HCT116 (cell line): ENCODE measurements around the gene SPTBN1. TPM values are rescaled to one million over a fixed set of nuclear protein-coding genes. Genes with fewer than 3 reads are reported as not detected.

ENCODE experiments used
- ATAC-seq: fragments of 200-7000 bp; cut with Tn5 transposase; 2 replicates; pipeline ENCODE4 v1.9.1; 2020; ENCODE audit warnings: mild to moderate bottlenecking, moderate library complexity
- BruUV-seq: library from RNA; stranded (reverse); fragments of 400-500 nt; replicated peaks from 2 replicates; lab custom pipeline; 2021; lab: Mats Ljungman, UMichigan
- CTCF ChIA-PET: fragments of 300-600 bp; sonication (Branson Sonifier 250); formaldehyde crosslinking; loops from one replicate; lab custom pipeline; 2021; ENCODE audit warnings: antibody characterized with exemption; lab: Charles Lee
- POLR2A ChIA-PET: fragments of 300-600, 350-600 bp; sonication (Branson Sonifier 250); formaldehyde crosslinking; loops from one replicate; lab custom pipeline; 2021; ENCODE audit warnings: antibody characterized with exemption; lab: Charles Lee
- RAD21 ChIA-PET, 2 experiments: fragments of 300-600 bp; sonication (Branson Sonifier 250); formaldehyde crosslinking; loops; one replicate each; lab custom pipeline; 2023; ENCODE audit warnings: low total read pairs in 2 of 2; ENCODE audit not compliant: uncharacterized antibody in 2 of 2, unreplicated experiment in 2 of 2, low non-redundant PET in 1 of 2; lab: Charles Lee
- DNase-seq: peaks from one replicate; pipeline ENCODE4 v3.0.0-alpha.2; 2010; ENCODE audit warnings: low read depth, low spot score
- H2AFZ ChIP-seq: fragments of 200-600 bp; shearing (Covaris generic), sonication (generic); 2 replicates; pipeline ENCODE4 v1.6.1; 2017; ENCODE audit warnings: low read depth, mixed run types, mixed read lengths, antibody characterized with exemption, low read length; ENCODE audit not compliant: poor library complexity, severe bottlenecking
- H3K27ac ChIP-seq: 2 replicates; pipeline ENCODE4 v1.5.1; 2012; ENCODE audit warnings: low read depth, low read length
- H3K27me3 ChIP-seq: fragments of 200-600 bp; sonication (generic); 2 replicates; pipeline ENCODE4 v1.6.1; 2016; ENCODE audit warnings: mixed run types, low read length, mixed read lengths; ENCODE audit not compliant: insufficient read depth
- H3K36me3 ChIP-seq, 2 experiments: fragments of 200-500 bp in 1 of 2; fragments of 200-600 bp in 1 of 2; sonication (Bioruptor generic) in 1 of 2; sonication (generic) in 1 of 2; 2 replicates each; pipeline versions ENCODE4 v1.5.1 to v1.6.1; 2014 to 2016; ENCODE audit warnings: low read length in 2 of 2, inconsistent platforms in 1 of 2, mixed read lengths in 1 of 2, mixed run types in 1 of 2; ENCODE audit not compliant: insufficient read depth in 2 of 2, control insufficient read depth in 1 of 2
- H3K4me1 ChIP-seq, 2 experiments: fragments of 200-600 bp in 1 of 2; sonication (generic) in 1 of 2; 2 replicates each; pipeline versions ENCODE4 v1.5.1 to v1.6.1; 2012 to 2017; ENCODE audit warnings: low read length in 2 of 2, inconsistent platforms in 1 of 2, mild to moderate bottlenecking in 1 of 2, mixed read lengths in 1 of 2, mixed run types in 1 of 2, moderate library complexity in 1 of 2; ENCODE audit not compliant: insufficient read depth in 2 of 2, control insufficient read depth in 1 of 2
- H3K4me2 ChIP-seq: fragments of 200-600 bp; sonication (generic); 2 replicates; pipeline ENCODE4 v1.6.1; 2017; ENCODE audit warnings: mixed run types, low read length, mixed read lengths
- H3K4me3 ChIP-seq, 2 experiments: fragments of 200-600 bp in 1 of 2; sonication (generic) in 1 of 2; replicated peaks in 1 of 2; 2 replicates each; pipeline ENCODE4 v1.5.1; 2011 to 2016; ENCODE audit warnings: low read length in 2 of 2, control low read depth in 1 of 2, low read depth in 1 of 2, mild to moderate bottlenecking in 1 of 2, mixed read lengths in 1 of 2, mixed run types in 1 of 2
- H3K79me2 ChIP-seq: fragments of 200-600 bp; sonication (generic); 2 replicates; pipeline ENCODE4 v1.6.1; 2017; ENCODE audit warnings: mild to moderate bottlenecking, mixed run types, low read length, moderate library complexity, mixed read lengths; ENCODE audit not compliant: insufficient read depth
- H3K9ac ChIP-seq: fragments of 200-600 bp; sonication (generic); 2 replicates; pipeline ENCODE4 v1.6.1; 2016; ENCODE audit warnings: low read length, mixed read lengths
- H3K9me2 ChIP-seq: fragments of 200-600 bp; sonication (generic), shearing (Covaris generic); 2 replicates; pipeline ENCODE4 v1.6.1; 2017; ENCODE audit warnings: mixed run types, mild to moderate bottlenecking, moderate library complexity; ENCODE audit not compliant: insufficient read depth
- H3K9me3 ChIP-seq, 2 experiments: fragments of 200-500 bp in 1 of 2; fragments of 200-600 bp in 1 of 2; sonication (Bioruptor generic) in 1 of 2; sonication (generic) in 1 of 2; 2 replicates each; pipeline ENCODE4 v1.6.1; 2014 to 2017; ENCODE audit warnings: low read length in 2 of 2, mixed read lengths in 2 of 2, inconsistent platforms in 1 of 2, low read depth in 1 of 2, mild to moderate bottlenecking in 1 of 2, mixed run types in 1 of 2, moderate library complexity in 1 of 2; ENCODE audit not compliant: control insufficient read depth in 1 of 2, insufficient read depth in 1 of 2
- H4K20me1 ChIP-seq: fragments of 200-600 bp; sonication (generic), shearing (Covaris generic); 2 replicates; pipeline ENCODE4 v1.6.1; 2017; ENCODE audit warnings: mixed run types, mild to moderate bottlenecking, moderate library complexity; ENCODE audit not compliant: insufficient read depth
- CBX3 ChIP-seq: IDR thresholded peaks from 2 replicates; pipeline ENCODE4 v1.6.1; 2012; ENCODE audit warnings: low read depth
- CEBPB ChIP-seq: IDR thresholded peaks from 2 replicates; pipeline ENCODE4 v1.6.1; 2012; ENCODE audit warnings: low read depth
- FOSL1 ChIP-seq: IDR thresholded peaks from 2 replicates; pipeline ENCODE4 v1.6.1; 2012; ENCODE audit warnings: low read depth
- RAD21 ChIP-seq: IDR thresholded peaks from 2 replicates; pipeline ENCODE4 v1.6.1; 2012; ENCODE audit warnings: low read depth, mild to moderate bottlenecking
- SIN3A ChIP-seq: IDR thresholded peaks from 2 replicates; pipeline ENCODE4 v1.6.1; 2012; ENCODE audit warnings: low read depth
- YY1 ChIP-seq: IDR thresholded peaks from 2 replicates; pipeline ENCODE4 v1.6.1; 2011; ENCODE audit warnings: low read length, low read depth, moderate library complexity, mild to moderate bottlenecking; ENCODE audit not compliant: insufficient replicate concordance; ENCODE audit errors: extremely low read depth
- ZNF274 ChIP-seq: fragments of 200-500 bp; sonication (Bioruptor generic); IDR thresholded peaks from 2 replicates; pipeline ENCODE4 v1.6.1; 2014; ENCODE audit warnings: mild to moderate bottlenecking, low read depth, low read length, inconsistent platforms
- intact Hi-C: fragments of 100-400 bp; cut with micrococcal nuclease; formaldehyde crosslinking; loops from 2 replicates; pipeline ENCODE4 v1.10.0; 2022
- total RNA-seq: library from RNA; stranded (reverse); gene quantifications from one replicate; pipeline ENCODE4 v1.2.1, GENCODE V29; 2021; ENCODE audit not compliant: unreplicated experiment
- TF ChIP-seq, protein P1 (sequence below): IDR thresholded peaks from 2 replicates; pipeline ENCODE4 v1.6.1; 2012
- TF ChIP-seq, protein P2 (sequence below): IDR thresholded peaks from 2 replicates; pipeline ENCODE4 v1.6.1; 2011; ENCODE audit warnings: mild to moderate bottlenecking, low read length, moderate library complexity; ENCODE audit not compliant: insufficient replicate concordance; ENCODE audit errors: extremely low read depth
- TF ChIP-seq, protein P3 (sequence below), 3 experiments: fragments of 200-600 bp in 1 of 3; sonication (generic) in 1 of 3; IDR thresholded peaks in 2 of 3; conservative IDR thresholded peaks in 1 of 3; 2 replicates each; pipeline ENCODE4 v1.5.1; 2012 to 2017; ENCODE audit warnings: low read depth in 2 of 3, low read length in 2 of 3, antibody characterized with exemption in 1 of 3, borderline replicate concordance in 1 of 3, control low read depth in 1 of 3, mild to moderate bottlenecking in 1 of 3, mixed read lengths in 1 of 3, mixed run types in 1 of 3, moderate library complexity in 1 of 3; ENCODE audit not compliant: insufficient read depth in 1 of 3
- TF ChIP-seq, protein P4 (sequence below): IDR thresholded peaks from 2 replicates; pipeline ENCODE4 v1.6.1; 2012; ENCODE audit warnings: low read depth

The SPTBN1 gene
- total RNA-seq, 1 experiment from 2014 or later: 84.4 TPM

DNA sequence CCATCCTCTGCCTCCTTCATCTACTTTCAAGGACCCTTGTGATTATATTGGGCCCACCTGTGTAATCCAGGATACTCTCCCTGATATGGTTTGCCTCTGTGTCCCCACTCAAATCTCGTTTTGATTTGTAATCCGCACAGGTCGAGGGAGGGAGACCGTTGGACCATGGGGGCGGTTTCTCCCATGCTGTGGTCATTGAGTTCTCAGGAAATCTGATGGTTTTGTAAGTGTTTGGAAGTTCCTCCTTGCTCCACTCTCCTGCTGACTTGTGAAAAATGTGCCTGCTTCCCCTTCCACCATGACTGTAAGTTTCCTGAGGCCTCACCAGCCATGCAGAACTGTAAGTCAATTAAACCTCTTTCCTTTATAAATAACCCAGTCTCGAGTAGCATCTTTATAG, 225.3 kb downstream of the SPTBN1 start:
- ChIA-PET CTCF (no interaction called here), RAD21 (no interaction called here), POLR2A (no interaction called here)
- Histone ChIP-seq H3K4me3 (no peak overlapping the region), H3K36me3 (no peaks in the 10 kb centered on the region), H3K27me3 (no peaks in the 10 kb centered on the region), H4K20me1 (no peaks in the 10 kb centered on the region), H3K9me2 (0 out of 2 replicates have a peak, but pooled peaks cover 5% of the 10 kb centered on the region), H3K9ac (no peak overlapping the region), H3K79me2 (no peaks in the 10 kb centered on the region), H3K4me1 (no peaks in the 10 kb centered on the region), H3K9me3 (no peaks in the 10 kb centered on the region), H3K27ac (no peak overlapping the region), H2AFZ (no peak overlapping the region), H3K4me2 (no peak overlapping the region)
- TF ChIP-seq YY1: no peak
- TF ChIP-seq FOSL1: no peak
- TF ChIP-seq, protein P1, sequence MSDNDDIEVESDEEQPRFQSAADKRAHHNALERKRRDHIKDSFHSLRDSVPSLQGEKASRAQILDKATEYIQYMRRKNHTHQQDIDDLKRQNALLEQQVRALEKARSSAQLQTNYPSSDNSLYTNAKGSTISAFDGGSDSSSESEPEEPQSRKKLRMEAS: no peak
- TF ChIP-seq CBX3: no peak
- no peak for TF ChIP-seq RAD21
- TF ChIP-seq SIN3A: no peak
- TF ChIP-seq, protein P2, sequence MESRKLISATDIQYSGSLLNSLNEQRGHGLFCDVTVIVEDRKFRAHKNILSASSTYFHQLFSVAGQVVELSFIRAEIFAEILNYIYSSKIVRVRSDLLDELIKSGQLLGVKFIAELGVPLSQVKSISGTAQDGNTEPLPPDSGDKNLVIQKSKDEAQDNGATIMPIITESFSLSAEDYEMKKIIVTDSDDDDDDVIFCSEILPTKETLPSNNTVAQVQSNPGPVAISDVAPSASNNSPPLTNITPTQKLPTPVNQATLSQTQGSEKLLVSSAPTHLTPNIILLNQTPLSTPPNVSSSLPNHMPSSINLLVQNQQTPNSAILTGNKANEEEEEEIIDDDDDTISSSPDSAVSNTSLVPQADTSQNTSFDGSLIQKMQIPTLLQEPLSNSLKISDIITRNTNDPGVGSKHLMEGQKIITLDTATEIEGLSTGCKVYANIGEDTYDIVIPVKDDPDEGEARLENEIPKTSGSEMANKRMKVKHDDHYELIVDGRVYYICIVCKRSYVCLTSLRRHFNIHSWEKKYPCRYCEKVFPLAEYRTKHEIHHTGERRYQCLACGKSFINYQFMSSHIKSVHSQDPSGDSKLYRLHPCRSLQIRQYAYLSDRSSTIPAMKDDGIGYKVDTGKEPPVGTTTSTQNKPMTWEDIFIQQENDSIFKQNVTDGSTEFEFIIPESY: no peak
- TF ChIP-seq, protein P3, sequence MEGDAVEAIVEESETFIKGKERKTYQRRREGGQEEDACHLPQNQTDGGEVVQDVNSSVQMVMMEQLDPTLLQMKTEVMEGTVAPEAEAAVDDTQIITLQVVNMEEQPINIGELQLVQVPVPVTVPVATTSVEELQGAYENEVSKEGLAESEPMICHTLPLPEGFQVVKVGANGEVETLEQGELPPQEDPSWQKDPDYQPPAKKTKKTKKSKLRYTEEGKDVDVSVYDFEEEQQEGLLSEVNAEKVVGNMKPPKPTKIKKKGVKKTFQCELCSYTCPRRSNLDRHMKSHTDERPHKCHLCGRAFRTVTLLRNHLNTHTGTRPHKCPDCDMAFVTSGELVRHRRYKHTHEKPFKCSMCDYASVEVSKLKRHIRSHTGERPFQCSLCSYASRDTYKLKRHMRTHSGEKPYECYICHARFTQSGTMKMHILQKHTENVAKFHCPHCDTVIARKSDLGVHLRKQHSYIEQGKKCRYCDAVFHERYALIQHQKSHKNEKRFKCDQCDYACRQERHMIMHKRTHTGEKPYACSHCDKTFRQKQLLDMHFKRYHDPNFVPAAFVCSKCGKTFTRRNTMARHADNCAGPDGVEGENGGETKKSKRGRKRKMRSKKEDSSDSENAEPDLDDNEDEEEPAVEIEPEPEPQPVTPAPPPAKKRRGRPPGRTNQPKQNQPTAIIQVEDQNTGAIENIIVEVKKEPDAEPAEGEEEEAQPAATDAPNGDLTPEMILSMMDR (IDR thresholded peaks at IDR 0.05 in 2 of 3, conservative IDR thresholded peaks at IDR 0.05 in 1 of 3; ENCODE audit: borderline replicate concordance in 1 of 3, insufficient read depth in 1 of 3, low read depth in 2 of 3, low read length in 2 of 3): no peak
- TF ChIP-seq, protein P4, sequence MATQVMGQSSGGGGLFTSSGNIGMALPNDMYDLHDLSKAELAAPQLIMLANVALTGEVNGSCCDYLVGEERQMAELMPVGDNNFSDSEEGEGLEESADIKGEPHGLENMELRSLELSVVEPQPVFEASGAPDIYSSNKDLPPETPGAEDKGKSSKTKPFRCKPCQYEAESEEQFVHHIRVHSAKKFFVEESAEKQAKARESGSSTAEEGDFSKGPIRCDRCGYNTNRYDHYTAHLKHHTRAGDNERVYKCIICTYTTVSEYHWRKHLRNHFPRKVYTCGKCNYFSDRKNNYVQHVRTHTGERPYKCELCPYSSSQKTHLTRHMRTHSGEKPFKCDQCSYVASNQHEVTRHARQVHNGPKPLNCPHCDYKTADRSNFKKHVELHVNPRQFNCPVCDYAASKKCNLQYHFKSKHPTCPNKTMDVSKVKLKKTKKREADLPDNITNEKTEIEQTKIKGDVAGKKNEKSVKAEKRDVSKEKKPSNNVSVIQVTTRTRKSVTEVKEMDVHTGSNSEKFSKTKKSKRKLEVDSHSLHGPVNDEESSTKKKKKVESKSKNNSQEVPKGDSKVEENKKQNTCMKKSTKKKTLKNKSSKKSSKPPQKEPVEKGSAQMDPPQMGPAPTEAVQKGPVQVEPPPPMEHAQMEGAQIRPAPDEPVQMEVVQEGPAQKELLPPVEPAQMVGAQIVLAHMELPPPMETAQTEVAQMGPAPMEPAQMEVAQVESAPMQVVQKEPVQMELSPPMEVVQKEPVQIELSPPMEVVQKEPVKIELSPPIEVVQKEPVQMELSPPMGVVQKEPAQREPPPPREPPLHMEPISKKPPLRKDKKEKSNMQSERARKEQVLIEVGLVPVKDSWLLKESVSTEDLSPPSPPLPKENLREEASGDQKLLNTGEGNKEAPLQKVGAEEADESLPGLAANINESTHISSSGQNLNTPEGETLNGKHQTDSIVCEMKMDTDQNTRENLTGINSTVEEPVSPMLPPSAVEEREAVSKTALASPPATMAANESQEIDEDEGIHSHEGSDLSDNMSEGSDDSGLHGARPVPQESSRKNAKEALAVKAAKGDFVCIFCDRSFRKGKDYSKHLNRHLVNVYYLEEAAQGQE: no peak
- TF ChIP-seq ZNF274: no peak
- TF ChIP-seq CEBPB: no peak
- DNase-seq (no peak), ATAC-seq (no peak)
- intact Hi-C loops: no loop called here
- BruUV-seq: no TSS peak
